Measurements from ENCODE around the gene HNRNPA3.
"Not testable (repeated sequence)": the region's sequence is repeated elsewhere in the genome, so short reads cannot be mapped to it uniquely, and the experiment has no call there.

The HNRNPA3 gene

GRCh38 chr2:177212106-177212890 lies at the start of gene HNRNPA3:
Gene HNRNPA3, plus strand, starts transcription at chr2:177212794. Its CDS starts 6 bp downstream, at chr2:177212800.
- peak; percentile 99 for DNase-seq (ENCODE audit: low read depth)

GRCh38 chr2:177164131-177164530 lies 48.5 kb upstream of the HNRNPA3 start:
- no peak for DNase-seq (ENCODE audit: low read depth)

- DNase-seq (ENCODE audit: low read depth): peak; percentile 77
These were observed 48.0 kb upstream of the HNRNPA3 start for GRCh38 chr2:177164584-177165052.

- DNase-seq (ENCODE audit: low read depth): peak; percentile 59
These were observed 47.5 kb upstream of the HNRNPA3 start for GRCh38 chr2:177165061-177165583.

- peak; percentile 39 for DNase-seq (ENCODE audit: low read depth)
These were observed 46.6 kb upstream of the HNRNPA3 start for GRCh38 chr2:177165721-177166711.

GRCh38 chr2:177169810-177170514 lies 42.6 kb upstream of the HNRNPA3 start:
- no peak for DNase-seq (ENCODE audit: low read depth)

GRCh38 chr2:177171418-177171865 lies 41.2 kb upstream of the HNRNPA3 start:
- no peak for DNase-seq (ENCODE audit: low read depth)

GRCh38 chr2:177172034-177172880 lies 40.3 kb upstream of the HNRNPA3 start:
- DNase-seq (ENCODE audit: low read depth): peak; percentile 89

- DNase-seq (ENCODE audit: low read depth): no peak
These were observed 38.1 kb upstream of the HNRNPA3 start for GRCh38 chr2:177174486-177174885.

GRCh38 chr2:177175917-177176668 lies 36.5 kb upstream of the HNRNPA3 start:
- no peak for DNase-seq (ENCODE audit: low read depth)

- DNase-seq (ENCODE audit: low read depth): no peak
These were observed 33.8 kb upstream of the HNRNPA3 start for GRCh38 chr2:177178797-177179196.

- DNase-seq (ENCODE audit: low read depth): no peak
These were observed 33.4 kb upstream of the HNRNPA3 start for GRCh38 chr2:177179227-177179626.

GRCh38 chr2:177179671-177180070 lies 32.9 kb upstream of the HNRNPA3 start:
- not testable (repeated sequence) for DNase-seq (ENCODE audit: low read depth)

GRCh38 chr2:177180269-177181000 lies 32.2 kb upstream of the HNRNPA3 start:
- no peak for DNase-seq (ENCODE audit: low read depth)

- DNase-seq (ENCODE audit: low read depth): no peak
These were observed 28.7 kb upstream of the HNRNPA3 start for GRCh38 chr2:177183860-177184259.

- DNase-seq (ENCODE audit: low read depth): no peak
These were observed 28.0 kb upstream of the HNRNPA3 start for GRCh38 chr2:177184606-177185005.

- not testable (repeated sequence) for DNase-seq (ENCODE audit: low read depth)
These were observed 26.6 kb upstream of the HNRNPA3 start for GRCh38 chr2:177186038-177186437.

GRCh38 chr2:177187631-177188312 lies 24.8 kb upstream of the HNRNPA3 start:
- DNase-seq (ENCODE audit: low read depth): peak; percentile 69
